Measurements from ENCODE around the gene INF2. TPM values are rescaled to one million over a fixed set of nuclear protein-coding genes. Genes with fewer than 3 reads are reported as not detected.

The INF2 gene
- total RNA-seq, 5 donors from 2014 or later (not counting 1 experiment from before 2014, with no cell fraction given), result 72.7 to 128 (median 83.7) TPM

DNA sequence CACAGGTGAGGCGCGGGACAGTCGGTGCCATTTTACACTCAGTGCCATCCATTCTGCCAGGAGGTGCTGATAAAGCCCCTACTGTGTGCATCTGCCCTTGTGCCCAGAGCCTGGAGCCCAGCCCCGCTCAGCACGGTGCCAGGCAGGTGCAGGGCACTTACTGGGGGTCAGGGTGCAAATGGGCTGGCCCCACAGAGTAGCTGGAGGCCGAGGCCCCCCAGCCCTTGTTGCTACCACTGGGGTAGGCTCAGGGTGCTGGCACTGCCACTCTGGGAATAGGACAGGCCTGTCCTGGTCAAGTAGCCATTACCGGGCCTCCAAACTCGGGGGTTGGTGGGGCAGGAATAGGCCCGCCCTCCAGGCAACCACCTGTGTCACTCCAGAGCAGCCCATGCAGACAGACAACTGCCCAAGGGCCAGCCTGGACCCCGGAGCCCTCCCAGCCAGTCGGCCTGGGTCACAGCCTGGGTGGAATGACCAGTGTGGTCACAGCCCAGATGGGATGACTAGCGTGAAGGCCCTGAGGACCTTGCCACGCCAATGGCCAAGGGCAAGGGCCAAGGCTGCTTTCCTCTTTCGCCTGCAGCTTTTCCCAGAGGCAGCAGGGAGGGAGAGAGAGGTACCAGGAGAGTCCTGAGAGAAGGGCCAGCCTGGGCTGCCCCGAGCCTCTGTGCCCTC is 3.0 kb downstream of the INF2 start:
- Mint-ChIP-seq H3K9me3 (no peaks in the 10 kb centered on the region), H3K36me3 (peaks cover 4% of the 10 kb centered on the region), H3K4me1 (peaks cover 49 to 70% (median 57%) of the 10 kb centered on the region in 3 donors), H3K4me3 (peak overlapping the region in 1 of 3 donors; percentile 77), H3K27ac (peak overlapping the region; percentile 86 to 91), H3K27me3 (no peaks in the 10 kb centered on the region)
- no peak overlapping the region for H3K4me3 ChIP-seq (ENCODE audit: control insufficient read depth in 1 of 2, extremely low read depth in 1 of 2, low read length in 1 of 2)
- ATAC-seq (replicated peaks in 1 of 4) (no peak), DNase-seq (no peak)
- H3K27me3 ChIP-seq (replicated peaks in 1 of 2; ENCODE audit: control insufficient read depth in 2 of 2, extremely low read depth in 1 of 2, insufficient read depth in 2 of 2, low read length in 1 of 2), result no peaks in the 10 kb centered on the region
- H3K27ac ChIP-seq (ENCODE audit: low read length), result no peak overlapping the region
- 98% methylated on average over 15 of the region's 15 CpGs for WGBS (ENCODE audit: insufficient coverage)
- CTCF ChIA-PET, result no interaction called here
- H3K9me3 ChIP-seq, result no peaks in the 10 kb centered on the region
- peaks cover 41 to 86% of the 10 kb centered on the region in 2 experiments for H3K4me1 ChIP-seq (ENCODE audit: control insufficient read depth in 1 of 2, extremely low read depth in 1 of 2, insufficient read depth in 2 of 2, low read length in 2 of 2)
- POLR2A ChIA-PET, result no interaction called here
- H3K36me3 ChIP-seq (ENCODE audit: control insufficient read depth in 2 of 2, extremely low read depth in 1 of 2, insufficient read depth in 1 of 2, low read length in 1 of 2), result peaks cover 3% of the 10 kb centered on the region in 2 donors

DNA sequence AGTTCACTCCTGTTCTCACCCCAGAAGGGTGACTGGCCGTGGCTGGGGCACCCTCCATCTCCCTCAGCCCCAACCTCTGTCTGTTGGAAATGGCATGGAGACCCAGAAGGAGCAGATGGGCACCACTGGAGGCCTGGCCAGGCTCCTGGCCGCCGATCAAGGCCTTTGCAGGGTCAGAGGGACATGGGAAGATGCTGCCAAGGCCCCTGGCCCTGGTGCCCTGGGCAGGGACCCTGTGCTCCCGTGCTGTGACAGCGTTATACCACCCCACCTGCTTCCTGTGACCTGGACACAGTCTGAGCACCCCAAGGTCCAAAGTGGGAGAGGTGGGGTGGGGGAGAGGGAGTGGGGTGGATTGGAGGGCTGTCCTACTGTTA is 3.5 kb downstream of the INF2 start:
- 88% methylated on average over 3 of the region's 5 CpGs for WGBS (ENCODE audit: insufficient coverage)
- no peaks in the 10 kb centered on the region for H3K9me3 ChIP-seq
- no peak overlapping the region for H3K4me3 ChIP-seq (ENCODE audit: control insufficient read depth in 1 of 2, extremely low read depth in 1 of 2, low read length in 1 of 2)
- no peak for ATAC-seq (replicated peaks in 1 of 4)
- Mint-ChIP-seq H3K9me3 (no peaks in the 10 kb centered on the region), H3K4me1 (peaks cover 47 to 66% (median 52%) of the 10 kb centered on the region in 3 donors), H3K4me3 (no peak overlapping the region), H3K36me3 (peaks cover 4% of the 10 kb centered on the region), H3K27me3 (no peaks in the 10 kb centered on the region), H3K27ac (peak overlapping the region; percentile 76 to 86)
- CTCF ChIA-PET, result no interaction called here
- H3K27ac ChIP-seq (ENCODE audit: low read length), result no peak overlapping the region
- no peak for DNase-seq
- H3K4me1 ChIP-seq (ENCODE audit: control insufficient read depth in 1 of 2, extremely low read depth in 1 of 2, insufficient read depth in 2 of 2, low read length in 2 of 2), result peaks cover 40 to 81% of the 10 kb centered on the region in 2 experiments
- H3K27me3 ChIP-seq (replicated peaks in 1 of 2; ENCODE audit: control insufficient read depth in 2 of 2, extremely low read depth in 1 of 2, insufficient read depth in 2 of 2, low read length in 1 of 2), result no peaks in the 10 kb centered on the region
- POLR2A ChIA-PET, result no interaction called here
- H3K36me3 ChIP-seq (ENCODE audit: control insufficient read depth in 2 of 2, extremely low read depth in 1 of 2, insufficient read depth in 1 of 2, low read length in 1 of 2), result peaks cover 3% of the 10 kb centered on the region in 2 donors

DNA sequence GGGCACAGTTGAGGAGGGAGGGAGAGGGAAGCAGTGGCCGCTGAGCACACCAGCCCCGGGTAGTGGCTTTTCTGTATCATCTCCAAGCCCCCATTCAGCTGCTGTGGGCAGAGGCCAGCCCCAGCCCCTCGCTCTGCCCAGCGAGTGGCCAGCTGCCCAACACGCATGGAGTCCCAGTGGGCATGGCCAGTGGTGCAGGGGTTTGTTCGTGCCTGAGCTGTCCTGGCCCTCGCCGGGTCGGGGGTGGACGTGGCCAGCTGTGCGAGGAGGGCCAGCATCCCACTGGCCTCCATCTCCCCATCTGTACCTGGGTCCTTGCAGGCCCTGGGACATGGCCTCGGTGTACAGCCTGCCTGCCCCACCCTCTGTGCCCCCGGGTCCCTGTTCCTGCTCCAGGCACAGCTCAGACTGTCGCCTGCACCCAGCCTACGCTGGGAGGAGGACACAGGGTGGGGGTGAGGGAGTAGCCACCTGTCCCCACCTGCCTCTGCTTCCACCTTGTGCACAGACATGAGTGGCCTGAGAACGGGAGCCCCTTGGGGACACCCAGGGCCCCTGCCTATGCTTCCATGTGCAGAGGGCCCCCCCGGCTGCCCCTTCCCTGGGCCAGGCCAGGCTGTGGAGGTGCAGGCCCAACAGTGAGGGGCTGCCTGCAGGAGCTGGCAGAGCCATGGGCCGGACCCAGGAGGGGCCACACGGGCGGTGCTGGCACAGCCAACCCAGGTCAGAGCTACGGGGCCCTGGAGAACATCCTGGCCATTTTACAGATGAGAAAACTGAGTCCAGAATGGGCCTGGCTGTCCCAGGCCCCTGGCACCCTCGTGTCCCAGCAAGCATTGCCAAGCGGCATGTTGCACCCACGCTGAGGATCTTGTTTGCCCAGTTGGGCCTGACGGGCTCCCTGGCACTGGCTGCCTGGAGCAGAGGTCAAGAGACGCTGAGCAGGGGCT is 4.3 kb downstream of the INF2 start:
- Histone ChIP-seq H3K27ac (ENCODE audit: low read length) (peak overlapping the region; percentile 82), H3K4me1 (ENCODE audit: control insufficient read depth in 1 of 2, extremely low read depth in 1 of 2, insufficient read depth in 2 of 2, low read length in 2 of 2) (peaks cover 38 to 73% of the 10 kb centered on the region in 2 experiments), H3K9me3 (no peaks in the 10 kb centered on the region), H3K4me3 (ENCODE audit: control insufficient read depth in 1 of 2, extremely low read depth in 1 of 2, low read length in 1 of 2) (no peak overlapping the region), H3K36me3 (ENCODE audit: control insufficient read depth in 2 of 2, extremely low read depth in 1 of 2, insufficient read depth in 1 of 2, low read length in 1 of 2) (peaks cover 3% of the 10 kb centered on the region in 2 donors), H3K27me3 (replicated peaks in 1 of 2; ENCODE audit: control insufficient read depth in 2 of 2, extremely low read depth in 1 of 2, insufficient read depth in 2 of 2, low read length in 1 of 2) (no peaks in the 10 kb centered on the region)
- ChIA-PET CTCF (no interaction called here), POLR2A (no interaction called here)
- H3K27ac Mint-ChIP-seq, result peak overlapping the region; percentile 95 to 96
- peaks cover 4% of the 10 kb centered on the region for H3K36me3 Mint-ChIP-seq
- ATAC-seq (replicated peaks in 1 of 4), result no peak
- WGBS (ENCODE audit: insufficient coverage), result 89% methylated on average over 15 of the region's 26 CpGs
- no peaks in the 10 kb centered on the region for H3K9me3 Mint-ChIP-seq
- no peak for DNase-seq
- H3K4me1 Mint-ChIP-seq, result peaks cover 48 to 63% (median 51%) of the 10 kb centered on the region in 3 donors
- H3K27me3 Mint-ChIP-seq, result no peaks in the 10 kb centered on the region
- peak overlapping the region; percentile 28 to 79 (median 57) for H3K4me3 Mint-ChIP-seq

DNA sequence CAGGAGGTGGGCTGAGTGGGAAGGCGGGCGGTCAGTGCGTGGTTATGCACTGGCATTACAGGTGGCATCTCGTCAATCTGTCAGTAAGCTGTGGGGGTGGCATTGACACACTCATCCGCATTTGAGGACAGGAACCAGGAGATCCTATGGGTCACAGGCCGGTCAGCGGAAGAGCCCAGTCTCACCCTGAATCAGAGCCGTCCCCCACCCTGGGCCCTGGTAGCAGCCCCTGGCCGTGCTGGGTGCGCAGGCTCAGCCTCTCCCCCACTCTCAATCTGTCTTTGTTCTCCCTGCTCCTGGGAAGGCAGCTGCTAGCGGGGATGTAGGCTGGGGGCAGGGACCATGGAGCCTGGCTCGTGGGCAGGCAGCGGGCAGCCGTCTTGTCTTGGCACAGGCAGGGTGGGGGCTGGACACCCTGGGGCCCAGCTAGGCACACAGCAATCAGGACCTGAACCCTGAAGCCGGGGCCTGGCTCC is 5.1 kb downstream of the INF2 start:
- peaks cover 3% of the 10 kb centered on the region in 2 donors for H3K36me3 ChIP-seq (ENCODE audit: control insufficient read depth in 2 of 2, extremely low read depth in 1 of 2, insufficient read depth in 1 of 2, low read length in 1 of 2)
- CTCF ChIA-PET, result no interaction called here
- H3K4me3 ChIP-seq (ENCODE audit: control insufficient read depth in 1 of 2, extremely low read depth in 1 of 2, low read length in 1 of 2), result peak overlapping the region in 1 of 2 donors; percentile 35
- H3K36me3 Mint-ChIP-seq, result peaks cover 4% of the 10 kb centered on the region
- peaks cover 52 to 65% (median 55%) of the 10 kb centered on the region in 3 donors for H3K4me1 Mint-ChIP-seq
- no peaks in the 10 kb centered on the region for H3K27me3 ChIP-seq (replicated peaks in 1 of 2; ENCODE audit: control insufficient read depth in 2 of 2, extremely low read depth in 1 of 2, insufficient read depth in 2 of 2, low read length in 1 of 2)
- H3K27ac ChIP-seq (ENCODE audit: low read length), result peak overlapping the region; percentile 82
- POLR2A ChIA-PET, result no interaction called here
- peak overlapping the region; percentile 28 to 79 (median 57) for H3K4me3 Mint-ChIP-seq
- ATAC-seq (replicated peaks in 1 of 4) (no peak), DNase-seq (no peak)
- H3K4me1 ChIP-seq (ENCODE audit: control insufficient read depth in 1 of 2, extremely low read depth in 1 of 2, insufficient read depth in 2 of 2, low read length in 2 of 2), result peaks cover 38 to 68% of the 10 kb centered on the region in 2 experiments
- H3K27me3 Mint-ChIP-seq, result no peaks in the 10 kb centered on the region
- WGBS (ENCODE audit: insufficient coverage), result 96% methylated on average over 5 of the region's 15 CpGs
- no peaks in the 10 kb centered on the region for H3K9me3 ChIP-seq
- peak overlapping the region; percentile 95 to 96 for H3K27ac Mint-ChIP-seq
- no peaks in the 10 kb centered on the region for H3K9me3 Mint-ChIP-seq

DNA sequence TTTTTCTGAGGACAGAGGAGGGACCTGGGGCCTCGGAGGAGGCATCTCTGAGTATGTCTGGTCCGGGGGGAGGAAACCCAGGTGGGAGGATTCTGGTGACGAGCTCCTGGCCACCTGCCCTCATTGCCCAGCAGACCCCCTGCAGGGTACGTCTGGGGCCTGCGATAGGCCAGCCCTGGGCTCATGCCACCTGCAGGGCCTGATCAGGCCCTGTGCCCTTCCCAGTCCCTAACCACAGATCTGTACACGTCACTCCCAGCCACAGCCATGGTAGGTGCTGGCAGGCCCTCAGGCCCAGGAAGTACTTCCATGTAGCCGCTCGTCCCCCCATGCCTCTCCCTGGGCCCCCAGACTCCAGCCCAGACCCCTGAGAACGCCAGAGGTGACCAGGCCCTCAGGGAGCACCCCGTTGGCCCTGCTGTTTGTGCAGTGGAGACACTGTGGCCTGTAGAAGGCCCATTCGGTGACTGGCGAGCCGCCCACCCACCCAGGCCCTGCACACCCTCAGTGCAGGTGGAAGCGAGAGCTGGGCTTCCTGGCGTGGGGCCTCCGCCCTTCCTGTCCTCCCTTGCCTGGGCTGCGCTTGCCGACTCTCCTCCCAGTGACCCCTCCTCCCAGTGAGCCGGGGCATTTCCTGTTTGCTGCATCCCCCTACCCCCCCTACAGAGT is 5.7 kb downstream of the INF2 start:
- peak overlapping the region; percentile 82 for H3K27ac ChIP-seq (ENCODE audit: low read length)
- peaks cover 4% of the 10 kb centered on the region for H3K36me3 Mint-ChIP-seq
- H3K36me3 ChIP-seq (ENCODE audit: control insufficient read depth in 2 of 2, extremely low read depth in 1 of 2, insufficient read depth in 1 of 2, low read length in 1 of 2), result peaks cover 3% of the 10 kb centered on the region in 2 donors
- peak overlapping the region; percentile 95 to 96 for H3K27ac Mint-ChIP-seq
- WGBS (ENCODE audit: insufficient coverage), result 16% methylated on average over 14 of the region's 19 CpGs
- ATAC-seq (replicated peaks in 1 of 4), result peak; percentile 67 to 86 (median 82)
- peak overlapping the region; percentile 25 to 79 (median 57) for H3K4me3 Mint-ChIP-seq
- DNase-seq, result peak in 33 of 35 experiments; percentile 10 to 76 (median 43)
- no peaks in the 10 kb centered on the region for H3K9me3 ChIP-seq
- CTCF ChIA-PET, result interaction anchor here (0.6 kb wide), 2 partner anchors 76 to 1371 kb away, joined by 3 to 6 read pairs; no protein-coding TSS in a partner anchor
- H3K27me3 ChIP-seq (replicated peaks in 1 of 2; ENCODE audit: control insufficient read depth in 2 of 2, extremely low read depth in 1 of 2, insufficient read depth in 2 of 2, low read length in 1 of 2), result no peaks in the 10 kb centered on the region
- no peaks in the 10 kb centered on the region for H3K27me3 Mint-ChIP-seq
- peak overlapping the region; percentile 35 to 47 for H3K4me3 ChIP-seq (ENCODE audit: control insufficient read depth in 1 of 2, extremely low read depth in 1 of 2, low read length in 1 of 2)
- H3K4me1 Mint-ChIP-seq, result peaks cover 52 to 65% (median 55%) of the 10 kb centered on the region in 3 donors
- peaks cover 38 to 65% of the 10 kb centered on the region in 2 experiments for H3K4me1 ChIP-seq (ENCODE audit: control insufficient read depth in 1 of 2, extremely low read depth in 1 of 2, insufficient read depth in 2 of 2, low read length in 2 of 2)
- POLR2A ChIA-PET, result no interaction called here
- no peaks in the 10 kb centered on the region for H3K9me3 Mint-ChIP-seq

DNA sequence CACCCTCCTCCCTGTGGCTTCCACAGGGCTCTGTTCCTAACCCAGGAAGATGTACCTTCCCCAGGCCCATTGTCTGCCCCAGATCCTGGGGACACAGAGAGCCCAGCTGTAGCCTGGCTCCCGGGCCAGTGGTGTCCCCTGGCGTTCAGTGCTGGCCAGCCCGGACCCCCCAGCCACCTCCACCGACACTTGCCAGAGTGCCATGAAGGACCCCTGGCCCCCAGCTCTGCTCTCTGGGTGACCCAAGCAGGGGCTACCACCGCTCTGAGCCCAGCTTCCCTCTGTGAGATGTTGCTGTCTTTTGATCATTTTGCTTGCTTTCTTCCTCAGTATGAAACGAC is 6.2 kb downstream of the INF2 start:
- peak overlapping the region; percentile 35 to 47 for H3K4me3 ChIP-seq (ENCODE audit: control insufficient read depth in 1 of 2, extremely low read depth in 1 of 2, low read length in 1 of 2)
- peaks cover 38 to 60% of the 10 kb centered on the region in 2 experiments for H3K4me1 ChIP-seq (ENCODE audit: control insufficient read depth in 1 of 2, extremely low read depth in 1 of 2, insufficient read depth in 2 of 2, low read length in 2 of 2)
- CTCF ChIA-PET, result interaction anchor here (0.6 kb wide), 2 partner anchors 76 to 1370 kb away, joined by 3 to 6 read pairs; no protein-coding TSS in a partner anchor

More for the DNA sequence above, 6.2 kb downstream of the INF2 start:
- ATAC-seq (replicated peaks in 1 of 4) (peak in 1 of 4 experiments; percentile 7), DNase-seq (no peak)
- H3K4me1 Mint-ChIP-seq, result peaks cover 50 to 63% (median 55%) of the 10 kb centered on the region in 3 donors
- H3K27ac Mint-ChIP-seq, result peak overlapping the region; percentile 95 to 96
- 69% methylated on average over 6 of the region's 6 CpGs for WGBS (ENCODE audit: insufficient coverage)
- peaks cover 4% of the 10 kb centered on the region for H3K36me3 Mint-ChIP-seq
- no peaks in the 10 kb centered on the region for H3K9me3 Mint-ChIP-seq
- H3K27me3 Mint-ChIP-seq, result no peaks in the 10 kb centered on the region
- no peaks in the 10 kb centered on the region for H3K27me3 ChIP-seq (replicated peaks in 1 of 2; ENCODE audit: control insufficient read depth in 2 of 2, extremely low read depth in 1 of 2, insufficient read depth in 2 of 2, low read length in 1 of 2)
- peaks cover 3% of the 10 kb centered on the region in 2 donors for H3K36me3 ChIP-seq (ENCODE audit: control insufficient read depth in 2 of 2, extremely low read depth in 1 of 2, insufficient read depth in 1 of 2, low read length in 1 of 2)
- POLR2A ChIA-PET, result no interaction called here
- H3K4me3 Mint-ChIP-seq, result peak overlapping the region; percentile 25 to 79 (median 57)
- no peaks in the 10 kb centered on the region for H3K9me3 ChIP-seq
- peak overlapping the region; percentile 82 for H3K27ac ChIP-seq (ENCODE audit: low read length)
